ENCODE measurements around the gene IL36RN. TPM values are rescaled to one million over a fixed set of nuclear protein-coding genes. Genes with fewer than 3 reads are reported as not detected.

The IL36RN gene
- total RNA-seq, 1 experiment from 2014 or later: 1.7 TPM

GRCh38 chr2:113056521-113056920, 2.5 kb upstream of the IL36RN start:
- Histone ChIP-seq H3K4me1 (replicated peaks; ENCODE audit: insufficient read depth) (peaks cover 37% of the 10 kb centered on the region), H3K27me3 (ENCODE audit: insufficient read depth, low read depth) (no peaks in the 10 kb centered on the region), H3K79me2 (ENCODE audit: low read depth) (no peaks in the 10 kb centered on the region), H4K20me1 (ENCODE audit: insufficient read depth) (no peaks in the 10 kb centered on the region), H3K27ac (no peak overlapping the region), H3K9me3 (ENCODE audit: insufficient read depth, low read depth) (peaks cover 20% of the 10 kb centered on the region), H2AFZ (no peak overlapping the region), H3K4me2 (no peak overlapping the region), H3K4me3 (no peak overlapping the region), H3K9me2 (ENCODE audit: insufficient read depth) (no peaks in the 10 kb centered on the region), H3F3A (ENCODE audit: insufficient read depth, low read depth) (peaks cover 15% of the 10 kb centered on the region; the same call in 1 of the 2 replicates), H3K36me3 (ENCODE audit: low read depth) (no peaks in the 10 kb centered on the region)
- TF ChIP-seq CTCF (conservative IDR thresholded peaks at IDR 0.05) (no peak), EZH2 (IDR thresholded peaks at IDR 0.05; ENCODE audit: low read depth) (no peak)
- BruUV-seq (replicated peaks): no TSS peak
- intact Hi-C loops (cut with micrococcal nuclease; ENCODE audit: unreplicated experiment): no loop called here
- CTCF ChIA-PET: no interaction called here
- POLR2A ChIA-PET (ENCODE audit: unreplicated experiment): no interaction called here
- no peak for DNase-seq

GRCh38 chr2:113057117-113057516, 1.9 kb upstream of the IL36RN start:
- peaks cover 15% of the 10 kb centered on the region; the same call in 1 of the 2 replicates for H3F3A ChIP-seq (ENCODE audit: insufficient read depth, low read depth)
- H3K79me2 ChIP-seq (ENCODE audit: low read depth): no peaks in the 10 kb centered on the region
- intact Hi-C loops (cut with micrococcal nuclease; ENCODE audit: unreplicated experiment): no loop called here
- no peak for TF ChIP-seq CTCF (conservative IDR thresholded peaks at IDR 0.05)
- no peak for TF ChIP-seq EZH2 (IDR thresholded peaks at IDR 0.05; ENCODE audit: low read depth)
- H3K27ac ChIP-seq: no peak overlapping the region
- H3K9me2 ChIP-seq (ENCODE audit: insufficient read depth): no peaks in the 10 kb centered on the region
- H3K4me2 ChIP-seq: no peak overlapping the region
- POLR2A ChIA-PET (ENCODE audit: unreplicated experiment): no interaction called here
- H3K4me3 ChIP-seq: no peak overlapping the region
- no TSS peak for BruUV-seq (replicated peaks)
- H2AFZ ChIP-seq: no peak overlapping the region
- H3K4me1 ChIP-seq (replicated peaks; ENCODE audit: insufficient read depth): peaks cover 37% of the 10 kb centered on the region
- DNase-seq: no peak
- CTCF ChIA-PET: no interaction called here
- H3K9me3 ChIP-seq (ENCODE audit: insufficient read depth, low read depth): peaks cover 20% of the 10 kb centered on the region
- H3K36me3 ChIP-seq (ENCODE audit: low read depth): no peaks in the 10 kb centered on the region
- no peaks in the 10 kb centered on the region for H3K27me3 ChIP-seq (ENCODE audit: insufficient read depth, low read depth)
- no peaks in the 10 kb centered on the region for H4K20me1 ChIP-seq (ENCODE audit: insufficient read depth)

- BruUV-seq (replicated peaks): no TSS peak
- H3K27ac ChIP-seq: peak overlapping the region; percentile 72
- POLR2A ChIA-PET (ENCODE audit: unreplicated experiment): no interaction called here
- H3K9me2 ChIP-seq (ENCODE audit: insufficient read depth): no peaks in the 10 kb centered on the region
- H3K4me2 ChIP-seq: peak overlapping the region; percentile 69
- no peaks in the 10 kb centered on the region for H3K36me3 ChIP-seq (ENCODE audit: low read depth)
- H3K4me3 ChIP-seq: peak overlapping the region; percentile 7; the same call in 1 of the 2 replicates
- H3F3A ChIP-seq (ENCODE audit: insufficient read depth, low read depth): peaks cover 15% of the 10 kb centered on the region; the same call in 1 of the 2 replicates
- no peaks in the 10 kb centered on the region for H3K79me2 ChIP-seq (ENCODE audit: low read depth)
- H2AFZ ChIP-seq: peak overlapping the region; percentile 66; the same call in 1 of the 2 replicates
- H4K20me1 ChIP-seq (ENCODE audit: insufficient read depth): no peaks in the 10 kb centered on the region
- no peak for TF ChIP-seq CTCF (conservative IDR thresholded peaks at IDR 0.05)
- no peak for TF ChIP-seq EZH2 (IDR thresholded peaks at IDR 0.05; ENCODE audit: low read depth)
- intact Hi-C loops (cut with micrococcal nuclease; ENCODE audit: unreplicated experiment): loop anchor here (1.0 kb wide), 1 partner anchor 11 kb away; no protein-coding TSS in a partner anchor
- peak in 1 of 2 experiments; percentile 86 for DNase-seq
- H3K9me3 ChIP-seq (ENCODE audit: insufficient read depth, low read depth): peaks cover 20% of the 10 kb centered on the region
- CTCF ChIA-PET: interaction anchor here (0.6 to 1.1 kb wide), 2 partner anchors 12 to 141 kb away, joined by 3 read pairs; no protein-coding TSS in a partner anchor
- H3K27me3 ChIP-seq (ENCODE audit: insufficient read depth, low read depth): no peaks in the 10 kb centered on the region
- H3K4me1 ChIP-seq (replicated peaks; ENCODE audit: insufficient read depth): peaks cover 37% of the 10 kb centered on the region
Observed at GRCh38 chr2:113058411-113058994, 495 bp upstream of the IL36RN start.
